Upper lobe of left lung (tissue), 4 donors: ENCODE results near the gene TECPR1.

Experiments
- CTCF ChIP-seq, 6 experiments: fragments of 450-650 bp in 4 of 6; fragments of 200-600 bp in 2 of 6; sonication (generic) in 2 of 6; IDR thresholded peaks; one replicate each; pipeline ENCODE4 v1.5.1; 2016 to 2019; ENCODE audit warnings: antibody characterized with exemption in 6 of 6
- POLR2A ChIP-seq, 4 donors: fragments of 450-650 bp; IDR thresholded peaks; one replicate each; pipeline ENCODE4 v1.5.1; 2016 to 2017; ENCODE audit warnings: antibody characterized with exemption in 4 of 4, mild to moderate bottlenecking in 2 of 4

- no peak for TF ChIP-seq POLR2A (IDR thresholded peaks at IDR 0.05)
- no peak for TF ChIP-seq CTCF (IDR thresholded peaks at IDR 0.05)
Observed at GRCh38 chr7:98213888-98214810, 37.9 kb downstream of the TECPR1 start.
